Activated CD4-positive, CD25-positive, alpha-beta regulatory T cell treated with anti-CD3 and anti-CD28 coated beads, Interleukin-2, amount 50 U/mL, for 16 hours (primary cell): Measurements from ENCODE around the gene HLCS.

ENCODE experiments used
- DNase-seq: peaks from one replicate; pipeline ENCODE4 v3.0.0-alpha.2; 2020; ENCODE audit warnings: low read depth, low spot score

HLCS gene

DNA sequence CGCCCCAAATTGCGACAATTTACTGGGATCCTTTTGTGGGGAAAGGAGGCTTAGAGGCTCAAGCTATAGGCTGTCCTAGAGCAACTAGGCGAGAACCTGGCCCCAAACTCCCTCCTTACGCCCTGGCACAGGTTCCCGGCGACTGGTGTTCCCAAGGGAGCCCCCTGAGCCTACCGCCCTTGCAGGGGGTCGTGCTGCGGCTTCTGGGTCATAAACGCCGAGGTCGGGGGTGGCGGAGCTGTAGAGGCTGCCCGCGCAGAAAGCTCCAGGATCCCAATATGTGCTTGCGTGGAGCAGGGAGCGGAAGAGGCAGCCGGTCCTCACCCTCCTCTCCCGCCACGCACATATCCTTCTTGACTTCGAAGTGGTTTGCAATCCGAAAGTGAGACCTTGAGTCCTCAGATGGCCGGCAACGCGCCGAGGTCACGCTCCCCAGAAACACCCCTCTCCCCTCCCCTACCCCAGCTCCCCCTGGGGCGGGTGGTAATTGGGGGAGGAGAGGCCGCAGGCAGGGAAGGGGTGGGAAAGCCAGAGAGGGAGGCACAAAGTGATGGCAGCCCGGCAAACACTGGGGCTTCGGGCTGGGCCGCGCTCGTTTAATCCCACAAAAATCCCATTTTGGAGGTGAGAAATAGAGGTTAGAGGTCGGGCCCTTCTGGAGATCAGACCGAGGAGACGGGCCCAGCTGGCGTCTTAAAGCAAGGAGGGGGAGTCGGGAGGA lies 261.4 kb downstream of the HLCS start:
- no peak for DNase-seq

DNA sequence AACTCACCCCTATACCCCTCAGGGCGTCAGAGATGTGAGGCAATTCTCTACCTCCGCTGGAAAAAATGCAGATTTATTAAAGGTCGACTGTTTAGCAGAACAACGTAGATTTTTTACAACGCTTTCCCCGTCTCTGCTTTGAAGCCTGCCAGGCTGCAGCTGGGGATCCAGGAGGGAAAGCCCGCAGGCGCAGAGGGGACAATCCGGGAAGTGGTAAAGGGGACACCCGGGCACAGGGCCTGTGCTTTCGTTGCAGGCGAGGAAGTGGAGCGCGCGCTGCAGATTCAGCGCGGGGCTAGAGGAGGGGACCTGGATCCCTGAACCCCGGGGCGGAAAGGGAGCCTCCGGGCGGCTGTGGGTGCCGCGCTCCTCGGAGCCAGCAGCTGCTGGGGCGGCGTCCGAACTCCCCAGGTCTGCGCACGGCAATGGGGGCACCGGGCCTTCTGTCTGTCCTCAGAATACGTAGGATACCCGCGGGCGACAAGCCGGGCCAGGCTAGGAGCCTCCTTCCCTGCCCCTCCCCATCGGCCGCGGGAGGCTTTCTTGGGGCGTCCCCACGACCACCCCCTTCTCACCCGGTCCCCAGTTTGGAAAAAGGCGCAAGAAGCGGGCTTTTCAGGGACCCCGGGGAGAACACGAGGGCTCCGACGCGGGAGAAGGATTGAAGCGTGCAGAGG lies 262.1 kb downstream of the HLCS start:
- no peak for DNase-seq

DNA sequence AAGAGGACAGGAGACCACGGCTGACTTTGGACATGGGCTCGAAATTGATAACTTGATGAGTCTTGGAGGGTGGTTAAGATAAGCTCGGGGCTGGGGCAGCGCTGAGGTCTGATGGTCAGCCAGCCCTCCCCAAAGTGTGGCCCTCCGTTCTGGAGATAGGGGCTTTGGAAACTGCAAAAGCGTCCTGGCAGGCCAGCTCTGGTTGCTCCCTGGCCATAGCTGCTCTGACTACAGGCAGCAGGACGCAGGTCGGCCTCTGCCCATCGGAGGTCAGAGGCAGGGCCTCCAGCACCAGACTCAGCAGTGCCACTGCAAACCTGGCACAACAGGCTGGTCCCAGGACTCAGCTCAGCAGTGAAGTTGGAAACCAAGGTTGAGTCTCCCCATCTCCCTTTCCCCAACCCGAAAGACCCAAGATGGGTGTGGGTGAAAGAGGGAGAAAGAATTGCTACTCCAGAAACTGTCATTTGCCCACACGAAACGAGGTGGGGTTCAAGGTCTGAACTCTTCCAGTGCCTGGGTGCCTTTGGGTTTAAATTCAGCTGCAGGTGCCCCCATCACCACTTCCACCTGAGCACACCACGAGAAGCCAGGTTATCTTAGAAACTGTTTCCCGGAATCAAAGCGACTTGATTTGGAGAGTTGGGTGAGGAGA lies 262.7 kb downstream of the HLCS start:
- DNase-seq, result no peak

DNA sequence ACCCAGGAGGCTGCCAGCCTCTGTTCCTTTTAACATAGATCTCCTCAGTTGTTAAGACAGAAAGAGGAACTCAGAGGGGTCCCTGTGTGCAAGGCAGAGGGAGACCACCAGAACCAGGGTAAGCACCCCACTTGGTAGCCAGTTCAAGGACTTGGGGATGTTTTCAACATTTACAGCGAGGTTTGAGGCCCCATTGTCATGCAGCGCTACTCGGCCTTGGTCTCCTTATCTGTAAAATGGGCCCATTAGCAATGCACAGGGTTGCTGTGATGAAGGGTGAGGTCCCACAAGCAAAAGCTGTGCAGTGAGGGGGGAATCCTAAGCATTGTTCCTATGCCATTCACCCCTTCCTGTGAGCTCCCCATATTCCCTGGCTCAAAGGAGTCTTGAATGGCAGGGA lies 263.3 kb downstream of the HLCS start:
- no peak for DNase-seq

DNA sequence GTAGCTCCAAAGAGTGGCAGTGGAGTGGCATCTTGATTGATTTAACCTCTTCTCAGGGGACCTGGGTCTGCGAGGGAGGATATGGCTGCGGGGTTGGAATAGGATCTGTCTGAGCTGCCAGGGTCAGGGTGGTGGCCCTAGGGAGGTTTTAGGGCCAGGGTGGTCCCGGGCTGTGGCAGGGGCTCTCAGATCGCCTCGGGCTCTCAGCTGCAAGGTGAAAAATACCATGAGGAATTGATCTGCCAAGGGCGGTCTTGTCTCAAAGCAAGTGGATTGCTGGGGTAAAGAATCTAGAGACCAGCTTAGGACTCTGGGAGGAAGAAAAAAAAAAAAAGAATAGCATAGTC lies 263.9 kb downstream of the HLCS start:
- no peak for DNase-seq

DNA sequence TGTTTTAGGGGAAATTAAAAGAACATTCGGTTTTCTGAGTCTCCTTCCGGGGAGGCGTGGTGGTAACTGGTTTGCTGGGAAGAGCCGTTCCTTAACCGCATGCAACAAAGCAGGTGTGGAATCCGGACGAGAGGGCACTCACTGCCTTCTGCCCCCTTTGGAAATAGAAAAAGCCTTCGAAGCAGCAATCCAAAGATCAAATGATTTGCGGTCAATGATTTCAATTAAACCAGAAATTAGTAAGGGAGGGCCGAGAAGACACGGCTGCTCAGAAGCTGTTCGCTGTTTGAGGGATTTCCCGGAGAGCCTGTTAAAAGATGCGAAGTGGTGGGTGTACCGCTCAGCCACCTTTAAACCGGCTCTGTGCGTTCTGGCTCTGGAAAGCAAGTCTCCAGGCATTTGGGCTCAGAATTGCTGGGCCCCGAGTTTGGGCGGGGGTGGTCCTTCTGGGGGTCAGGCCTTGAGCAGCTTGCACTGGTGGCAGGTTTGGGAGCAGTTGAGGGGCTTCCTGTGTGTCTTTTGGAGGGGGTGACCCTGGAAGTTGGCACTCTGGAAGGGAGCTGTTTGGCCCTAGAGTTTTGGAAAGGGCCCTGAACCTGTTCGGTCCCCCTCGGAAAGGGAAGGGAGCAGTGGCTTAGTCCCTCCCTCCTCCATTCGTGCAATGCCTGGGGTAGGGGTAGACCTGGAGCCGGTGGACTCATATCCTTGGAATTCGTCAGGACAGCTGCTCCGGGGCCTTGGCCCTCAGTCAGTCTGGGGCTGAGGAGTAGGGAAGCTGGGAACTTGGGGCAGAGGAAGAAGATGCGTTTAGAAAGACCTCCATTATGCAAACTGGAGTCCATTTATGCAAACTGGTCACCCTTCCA lies 264.5 kb downstream of the HLCS start:
- DNase-seq, result no peak

DNA sequence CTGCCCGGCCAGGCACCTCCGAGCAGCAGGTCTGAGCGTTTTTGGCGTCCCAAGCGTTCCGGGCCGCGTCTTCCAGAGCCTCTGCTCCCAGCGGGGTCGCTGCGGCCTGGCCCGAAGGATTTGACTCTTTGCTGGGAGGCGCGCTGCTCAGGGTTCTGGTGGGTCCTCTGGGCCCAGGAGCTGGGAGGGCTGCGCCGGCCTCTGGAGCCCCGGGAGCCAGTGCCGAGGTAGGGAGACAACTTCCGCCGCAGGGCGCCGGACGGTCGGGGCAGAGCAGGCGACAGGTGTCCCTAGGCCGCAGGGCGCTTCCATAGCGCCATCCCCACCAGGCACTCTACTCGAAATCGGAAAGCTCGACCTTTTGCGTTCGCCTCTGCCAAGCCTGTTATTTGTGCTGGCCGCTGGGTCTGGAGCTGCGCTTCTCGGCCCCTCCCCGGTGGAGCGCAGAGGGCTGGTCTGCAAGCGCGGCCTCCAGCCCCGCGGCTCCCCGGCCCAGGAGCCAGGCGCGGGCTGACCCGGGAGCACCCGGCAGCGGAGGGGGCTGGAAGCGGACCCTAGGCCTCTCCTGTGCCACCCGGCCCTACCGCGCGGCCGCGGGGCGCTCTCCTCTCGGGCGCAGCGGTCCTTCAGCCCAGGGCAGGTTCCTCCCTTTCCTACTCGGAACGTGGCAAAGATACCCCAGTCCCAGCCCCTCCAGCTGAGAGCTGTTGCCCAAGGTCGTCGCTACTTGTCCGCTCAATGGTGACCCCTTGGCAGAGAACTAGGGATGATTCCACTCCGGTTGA lies 265.3 kb downstream of the HLCS start:
- DNase-seq, result no peak
